Body of pancreas (tissue), 4 donors: Measurements from ENCODE around the gene ERCC6L2. TPM values are rescaled to one million over a fixed set of nuclear protein-coding genes. Genes with fewer than 3 reads are reported as not detected.
A peak's percentile ranks its signal among the peaks of the same experiment; 100 is the strongest.

Source experiments
- ATAC-seq: fragments of 150-250 bp; one replicate; pipeline ENCODE4 v1.9.1; 2016
- DNase-seq, 4 donors: peaks; one replicate each; pipeline ENCODE4 v3.0.0-alpha.2; 2019
- H3K27ac ChIP-seq, 4 donors: fragments of 200-600 bp; sonication (generic); 1 replicate in 3 of 4; 2 replicates in 1 of 4; pipeline versions ENCODE4 v1.5.1 to v1.6.1; 2016 to 2019; ENCODE audit warnings: mild to moderate bottlenecking in 1 of 4, mixed read lengths in 1 of 4, moderate library complexity in 1 of 4
- H3K27me3 ChIP-seq, 2 donors: fragments of 200-600 bp; sonication (generic); one replicate each; pipeline ENCODE4 v1.6.0; 2016; ENCODE audit warnings: mild to moderate bottlenecking in 1 of 2
- H3K36me3 ChIP-seq, 2 donors: fragments of 200-600 bp; sonication (generic); replicated peaks in 1 of 2; 2 replicates each; pipeline ENCODE4 v1.5.1; 2016; ENCODE audit warnings: low read depth in 2 of 2; ENCODE audit not compliant: insufficient read depth in 1 of 2
- H3K4me1 ChIP-seq: fragments of 200-600 bp; sonication (generic); one replicate; pipeline ENCODE4 v1.6.0; 2016
- H3K4me3 ChIP-seq, 2 donors: fragments of 200-600 bp; sonication (generic); 1 replicate in 1 of 2; 2 replicates in 1 of 2; pipeline ENCODE4 v1.5.1; 2016 to 2019
- H3K9me3 ChIP-seq, 3 donors: fragments of 200-600 bp; sonication (generic); 1 replicate in 2 of 3; 2 replicates in 1 of 3; pipeline ENCODE4 v1.5.1; 2016
- POLR2A ChIP-seq, 3 donors: fragments of 450-650 bp; IDR thresholded peaks; one replicate each; pipeline ENCODE4 v1.6.1; 2016; ENCODE audit warnings: antibody characterized with exemption in 3 of 3, mild to moderate bottlenecking in 2 of 3
- WGBS, 2 donors: methylation state at CpG; one replicate each; pipeline ENCODE4 v1.1.5; 2017; 5-methylcytosine and 5-hydroxymethylcytosine counted together
- intact Hi-C: fragments of 100-400 bp; cut with DNase I; formaldehyde crosslinking; loops from one replicate; pipeline ENCODE4 v1.15.1; 2023
- total RNA-seq, 2 donors: library from RNA; depleted of rRNA; stranded (reverse); fragments of >200 nt; gene quantifications; one replicate each; pipeline ENCODE4 v1.1.0, GENCODE V29; 2016
- TF ChIP-seq, protein P1 (sequence below), 7 experiments: fragments of 450-650 bp in 4 of 7; fragments of 200-600 bp in 3 of 7; sonication (generic) in 3 of 7; IDR thresholded peaks; one replicate each; pipeline ENCODE4 v1.5.1; 2016 to 2019; ENCODE audit warnings: antibody characterized with exemption in 7 of 7

Gene ERCC6L2
- total RNA-seq, 2 donors from 2014 or later = 30.4 to 58.3 TPM

DNA sequence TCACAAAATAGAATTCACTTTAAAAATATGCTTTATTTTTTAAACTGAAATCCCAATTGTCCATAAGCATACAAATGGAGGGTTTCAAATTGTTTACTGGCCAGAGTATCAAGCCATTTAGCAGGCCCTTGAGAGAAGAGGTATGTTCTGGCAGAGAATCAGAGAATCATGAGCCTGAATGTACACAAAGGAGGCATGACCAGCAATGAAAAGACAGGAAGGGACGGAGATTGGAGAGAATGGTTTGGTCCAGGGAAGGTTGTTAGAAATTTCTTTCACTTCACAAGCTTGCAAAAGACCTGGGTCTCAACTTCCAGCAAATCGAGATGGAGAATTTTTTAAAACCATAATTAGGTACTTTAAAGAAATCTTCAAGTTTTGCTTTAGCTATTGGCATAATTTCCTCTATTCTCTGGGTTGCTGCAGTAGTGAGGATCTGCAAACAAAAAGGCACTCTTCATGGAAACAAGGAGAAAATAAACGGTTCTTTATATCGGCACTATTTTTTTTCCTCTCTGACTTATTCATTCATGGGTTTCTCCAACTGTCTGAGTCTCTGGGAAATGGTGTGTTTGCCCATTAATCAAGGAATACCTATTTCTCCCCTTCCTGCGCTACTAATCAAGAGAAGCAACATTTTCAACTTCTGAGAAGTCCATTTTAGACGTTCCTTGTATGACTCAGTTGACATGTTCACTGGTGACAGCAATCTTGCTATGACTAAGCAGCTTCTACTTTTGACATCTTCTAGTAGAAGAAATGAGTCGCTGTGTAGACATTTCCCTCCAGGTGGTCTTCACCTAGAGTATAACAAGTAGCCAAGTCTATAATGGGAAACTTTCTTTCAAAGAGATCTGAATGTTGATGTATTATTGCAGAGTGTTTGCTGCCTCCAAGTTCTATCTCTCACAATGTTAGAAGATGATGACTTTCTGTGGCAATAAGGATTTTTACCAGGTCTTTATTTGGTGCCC is 23.1 kb upstream of the ERCC6L2 start:
- H3K4me3 ChIP-seq = no peak overlapping the region
- intact Hi-C loops = no loop called here
- no peak overlapping the region for H3K27ac ChIP-seq
- 77 to 84% methylated on average over 7 of the region's 7 CpGs for WGBS, 2 donors
- no peaks in the 10 kb centered on the region for H3K27me3 ChIP-seq
- H3K4me1 ChIP-seq = no peaks in the 10 kb centered on the region
- no peak for ATAC-seq
- no peaks in the 10 kb centered on the region for H3K9me3 ChIP-seq
- no peaks in the 10 kb centered on the region for H3K36me3 ChIP-seq
- no peak for DNase-seq
- TF ChIP-seq, protein P1, sequence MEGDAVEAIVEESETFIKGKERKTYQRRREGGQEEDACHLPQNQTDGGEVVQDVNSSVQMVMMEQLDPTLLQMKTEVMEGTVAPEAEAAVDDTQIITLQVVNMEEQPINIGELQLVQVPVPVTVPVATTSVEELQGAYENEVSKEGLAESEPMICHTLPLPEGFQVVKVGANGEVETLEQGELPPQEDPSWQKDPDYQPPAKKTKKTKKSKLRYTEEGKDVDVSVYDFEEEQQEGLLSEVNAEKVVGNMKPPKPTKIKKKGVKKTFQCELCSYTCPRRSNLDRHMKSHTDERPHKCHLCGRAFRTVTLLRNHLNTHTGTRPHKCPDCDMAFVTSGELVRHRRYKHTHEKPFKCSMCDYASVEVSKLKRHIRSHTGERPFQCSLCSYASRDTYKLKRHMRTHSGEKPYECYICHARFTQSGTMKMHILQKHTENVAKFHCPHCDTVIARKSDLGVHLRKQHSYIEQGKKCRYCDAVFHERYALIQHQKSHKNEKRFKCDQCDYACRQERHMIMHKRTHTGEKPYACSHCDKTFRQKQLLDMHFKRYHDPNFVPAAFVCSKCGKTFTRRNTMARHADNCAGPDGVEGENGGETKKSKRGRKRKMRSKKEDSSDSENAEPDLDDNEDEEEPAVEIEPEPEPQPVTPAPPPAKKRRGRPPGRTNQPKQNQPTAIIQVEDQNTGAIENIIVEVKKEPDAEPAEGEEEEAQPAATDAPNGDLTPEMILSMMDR (IDR thresholded peaks at IDR 0.05) = no peak
- no peak for TF ChIP-seq POLR2A (IDR thresholded peaks at IDR 0.05)

DNA sequence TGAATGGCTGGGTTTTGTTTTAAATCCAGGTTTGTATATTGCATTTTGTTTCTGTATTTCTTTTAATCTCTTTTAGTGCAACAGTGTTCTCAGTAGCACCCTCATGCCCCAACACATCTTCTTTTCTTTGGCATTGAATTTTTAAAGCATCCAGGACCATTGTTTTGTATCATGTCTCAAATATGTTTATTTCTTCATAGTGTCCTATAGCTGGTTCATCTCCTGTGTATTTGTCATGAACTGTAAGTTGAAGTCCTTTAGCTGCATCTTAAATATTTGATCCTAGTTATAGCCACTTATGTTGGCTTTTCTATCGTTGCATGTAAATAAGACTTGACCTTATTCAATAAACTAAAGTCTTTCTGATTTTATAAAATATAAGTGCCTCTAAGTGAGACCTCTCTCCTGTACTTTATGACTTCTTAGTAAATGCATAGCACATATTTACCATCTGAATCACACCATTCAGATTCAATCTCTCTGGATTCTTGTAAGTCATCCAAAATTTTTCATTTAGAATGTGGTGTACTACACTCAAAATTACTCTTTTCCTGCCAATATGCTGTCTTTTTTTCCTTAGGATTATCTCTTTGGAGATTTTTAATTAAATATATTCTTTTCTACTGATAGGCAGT is 21.0 kb upstream of the ERCC6L2 start:
- DNase-seq = no peak
- ATAC-seq = no peak
- Histone ChIP-seq H3K9me3 (no peaks in the 10 kb centered on the region), H3K27me3 (no peaks in the 10 kb centered on the region), H3K27ac (no peak overlapping the region), H3K4me1 (no peaks in the 10 kb centered on the region), H3K4me3 (no peak overlapping the region), H3K36me3 (no peaks in the 10 kb centered on the region)
- WGBS, 2 donors = 83 to 94% methylated on average over 1 of the region's 1 CpG
- intact Hi-C loops = no loop called here
- TF ChIP-seq, protein P1 (IDR thresholded peaks at IDR 0.05) = no peak
- no peak for TF ChIP-seq POLR2A (IDR thresholded peaks at IDR 0.05)

DNA sequence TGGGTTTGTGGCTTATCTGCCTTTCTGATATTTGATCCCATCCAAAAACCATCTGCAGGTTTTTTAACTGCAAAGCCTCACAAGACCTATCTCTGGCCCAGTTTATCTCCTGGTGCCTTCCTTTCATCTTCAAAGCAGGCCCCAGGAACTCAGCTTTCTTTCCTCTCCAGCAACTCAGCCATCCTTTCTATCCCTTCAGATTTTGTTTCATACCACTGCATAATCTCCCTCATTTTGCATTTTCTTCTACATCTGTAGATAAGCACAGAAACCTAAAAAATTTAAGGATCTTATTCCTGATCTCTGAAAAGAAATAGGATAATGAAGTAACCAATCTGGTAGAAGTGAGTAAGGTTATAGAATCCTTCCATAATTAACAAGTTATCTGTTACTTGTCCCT is 19.5 kb upstream of the ERCC6L2 start:
- Histone ChIP-seq H3K4me1 (no peaks in the 10 kb centered on the region), H3K4me3 (no peak overlapping the region), H3K27me3 (no peaks in the 10 kb centered on the region), H3K9me3 (no peaks in the 10 kb centered on the region), H3K27ac (no peak overlapping the region), H3K36me3 (no peaks in the 10 kb centered on the region)
- intact Hi-C loops = no loop called here
- no peak for ATAC-seq
- DNase-seq = no peak
- no peak for TF ChIP-seq POLR2A (IDR thresholded peaks at IDR 0.05)
- TF ChIP-seq, protein P1 (IDR thresholded peaks at IDR 0.05) = no peak

DNA sequence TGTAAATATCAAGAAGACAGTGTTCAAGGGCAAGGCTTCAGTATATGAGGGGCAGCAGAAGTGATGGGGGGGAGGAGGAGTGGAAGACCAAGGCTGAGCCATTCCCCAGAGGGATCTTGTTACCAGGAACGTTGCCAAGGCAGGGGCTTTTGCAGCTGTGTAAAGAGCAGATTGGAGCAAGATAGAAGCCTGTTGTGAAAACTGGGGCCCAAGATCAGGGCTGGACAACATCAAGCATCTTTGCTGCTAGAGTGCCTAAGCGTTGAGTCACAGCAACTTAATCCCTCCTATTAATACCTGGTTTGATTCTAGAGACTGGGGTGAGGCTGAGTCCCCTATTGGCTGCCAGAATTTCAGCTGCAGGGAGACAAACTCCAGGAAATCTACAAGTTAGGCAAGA is 18.4 kb upstream of the ERCC6L2 start:
- intact Hi-C loops = no loop called here
- TF ChIP-seq, protein P1 (IDR thresholded peaks at IDR 0.05) = no peak
- no peak for TF ChIP-seq POLR2A (IDR thresholded peaks at IDR 0.05)
- DNase-seq = peak in 1 of 4 donors; percentile 17
- Histone ChIP-seq H3K4me1 (no peaks in the 10 kb centered on the region), H3K27me3 (no peaks in the 10 kb centered on the region), H3K9me3 (no peaks in the 10 kb centered on the region), H3K36me3 (no peaks in the 10 kb centered on the region), H3K27ac (no peak overlapping the region), H3K4me3 (no peak overlapping the region)
- 48 to 59% methylated on average over 2 of the region's 2 CpGs for WGBS, 2 donors
- no peak for ATAC-seq
